ENCODE data around the gene ZFYVE9.

ZFYVE9 gene

DNA sequence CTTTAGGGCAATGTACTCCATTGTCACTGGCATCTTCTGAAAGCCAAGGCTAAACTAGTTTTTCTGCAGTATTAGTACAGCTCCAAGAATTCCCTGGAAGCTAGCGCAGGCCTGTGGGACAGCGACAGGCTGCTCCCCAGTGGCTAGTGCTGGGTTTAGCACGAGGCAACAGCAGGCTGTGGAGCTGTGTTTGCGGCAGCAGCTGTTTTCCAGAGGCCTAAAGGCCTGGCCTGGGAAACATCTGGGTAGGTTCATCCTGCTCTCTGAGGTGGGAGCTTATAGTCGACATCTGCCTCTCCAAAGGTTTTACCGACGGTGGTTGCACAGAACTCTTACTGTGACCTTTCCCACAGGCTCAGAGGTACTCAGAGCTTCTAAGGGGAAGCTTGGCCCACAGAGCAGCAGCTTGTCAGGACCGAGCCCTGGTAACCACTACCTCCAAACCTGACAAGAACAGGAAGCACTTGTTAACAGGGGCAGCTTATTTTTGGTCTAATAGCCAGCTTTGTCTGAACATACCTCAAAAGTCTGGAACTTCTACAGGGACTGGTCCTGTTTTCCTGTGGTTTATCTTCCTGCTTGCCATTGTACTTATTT, 206.9 kb downstream of the ZFYVE9 start:
- no peak for DNase-seq (ENCODE audit: low read depth)
- TF ChIP-seq, protein P1, sequence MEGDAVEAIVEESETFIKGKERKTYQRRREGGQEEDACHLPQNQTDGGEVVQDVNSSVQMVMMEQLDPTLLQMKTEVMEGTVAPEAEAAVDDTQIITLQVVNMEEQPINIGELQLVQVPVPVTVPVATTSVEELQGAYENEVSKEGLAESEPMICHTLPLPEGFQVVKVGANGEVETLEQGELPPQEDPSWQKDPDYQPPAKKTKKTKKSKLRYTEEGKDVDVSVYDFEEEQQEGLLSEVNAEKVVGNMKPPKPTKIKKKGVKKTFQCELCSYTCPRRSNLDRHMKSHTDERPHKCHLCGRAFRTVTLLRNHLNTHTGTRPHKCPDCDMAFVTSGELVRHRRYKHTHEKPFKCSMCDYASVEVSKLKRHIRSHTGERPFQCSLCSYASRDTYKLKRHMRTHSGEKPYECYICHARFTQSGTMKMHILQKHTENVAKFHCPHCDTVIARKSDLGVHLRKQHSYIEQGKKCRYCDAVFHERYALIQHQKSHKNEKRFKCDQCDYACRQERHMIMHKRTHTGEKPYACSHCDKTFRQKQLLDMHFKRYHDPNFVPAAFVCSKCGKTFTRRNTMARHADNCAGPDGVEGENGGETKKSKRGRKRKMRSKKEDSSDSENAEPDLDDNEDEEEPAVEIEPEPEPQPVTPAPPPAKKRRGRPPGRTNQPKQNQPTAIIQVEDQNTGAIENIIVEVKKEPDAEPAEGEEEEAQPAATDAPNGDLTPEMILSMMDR (IDR thresholded peaks at IDR 0.05; ENCODE audit: low read depth, low read length, missing control alignments), result no peak
- no peak overlapping the region for H3K4me3 ChIP-seq (ENCODE audit: low read depth, low read length)

DNA sequence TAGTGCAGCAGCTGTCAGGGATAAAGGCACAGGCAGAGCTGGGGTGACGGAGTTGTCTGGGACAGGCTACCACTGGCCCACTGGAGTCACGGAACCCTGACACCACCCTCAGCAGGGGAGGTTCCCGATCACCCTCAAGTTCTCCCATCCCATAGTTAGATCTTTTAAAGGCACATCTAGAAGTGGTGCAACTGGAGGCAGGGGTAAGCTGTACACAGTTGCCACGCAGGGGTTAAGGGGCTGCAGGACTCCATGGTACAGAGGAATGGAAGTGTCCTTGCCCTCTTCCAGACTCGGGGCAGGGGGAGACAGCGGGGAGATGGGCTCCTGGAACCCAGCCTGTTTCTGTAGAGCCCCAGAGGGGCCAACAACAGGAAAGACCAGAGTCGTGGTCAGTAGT, 210.8 kb downstream of the ZFYVE9 start:
- TF ChIP-seq, protein P1 (IDR thresholded peaks at IDR 0.05; ENCODE audit: low read depth, low read length, missing control alignments), result no peak
- no peak for DNase-seq (ENCODE audit: low read depth)
- H3K4me3 ChIP-seq (ENCODE audit: low read depth, low read length), result no peak overlapping the region

DNA sequence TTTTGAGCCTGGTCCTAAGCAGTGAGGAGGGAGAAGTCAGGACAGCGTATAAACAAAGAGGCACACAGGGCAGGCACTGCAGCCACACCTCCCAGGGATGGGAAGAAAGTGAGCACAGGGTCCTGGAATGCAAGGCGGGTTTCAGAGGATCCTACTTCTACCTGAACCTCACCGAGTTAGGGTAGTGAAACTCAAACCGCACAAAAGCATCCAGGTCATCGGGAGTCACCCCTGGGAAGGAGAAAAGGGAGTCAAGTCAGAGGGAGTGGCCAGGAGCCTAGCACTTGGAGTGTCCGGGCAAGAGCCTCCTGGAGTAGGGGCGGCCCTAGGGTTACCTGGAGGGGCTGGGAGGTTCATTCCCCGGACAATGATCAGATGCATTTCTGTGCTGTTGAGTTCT, 213.5 kb downstream of the ZFYVE9 start:
- H3K4me3 ChIP-seq (ENCODE audit: low read depth, low read length), result no peak overlapping the region
- no peak for DNase-seq (ENCODE audit: low read depth)
- TF ChIP-seq, protein P1 (IDR thresholded peaks at IDR 0.05; ENCODE audit: low read depth, low read length, missing control alignments), result no peak

DNA sequence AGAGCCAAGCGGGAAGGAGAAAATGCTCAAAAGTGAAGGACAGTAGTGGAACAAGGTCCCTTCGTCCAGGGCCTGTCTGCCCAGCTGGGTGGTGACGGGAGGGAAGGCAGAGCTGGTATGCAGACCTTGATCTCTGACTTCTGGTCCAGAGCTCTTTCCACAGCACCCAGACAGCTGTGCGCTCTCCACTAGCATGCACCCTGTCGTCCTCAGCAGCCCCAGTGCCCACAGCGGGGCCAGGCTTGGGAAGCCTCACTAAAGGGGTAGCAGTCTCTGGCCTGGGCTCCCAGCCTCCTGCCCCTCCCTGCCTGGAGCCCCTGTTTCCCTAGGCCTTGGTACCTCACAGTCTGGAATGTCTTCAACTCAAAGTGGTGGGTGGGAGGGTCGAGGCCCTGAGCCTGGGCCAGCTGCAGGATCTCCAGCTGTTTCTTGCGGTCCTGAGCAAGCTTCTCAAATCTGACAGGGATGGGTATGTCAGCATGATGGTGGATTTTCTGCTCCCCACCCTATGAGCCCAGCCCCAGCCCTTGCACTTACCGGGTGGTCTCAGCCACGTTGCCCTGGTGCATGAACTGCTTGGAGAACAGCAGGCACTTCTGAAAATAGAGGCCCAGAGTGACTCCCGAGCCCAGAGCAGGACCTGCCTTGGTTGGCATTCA, 214.1 kb downstream of the ZFYVE9 start:
- DNase-seq (ENCODE audit: low read depth), result no peak
- no peak overlapping the region for H3K4me3 ChIP-seq (ENCODE audit: low read depth, low read length)
- TF ChIP-seq, protein P1 (IDR thresholded peaks at IDR 0.05; ENCODE audit: low read depth, low read length, missing control alignments), result no peak

DNA sequence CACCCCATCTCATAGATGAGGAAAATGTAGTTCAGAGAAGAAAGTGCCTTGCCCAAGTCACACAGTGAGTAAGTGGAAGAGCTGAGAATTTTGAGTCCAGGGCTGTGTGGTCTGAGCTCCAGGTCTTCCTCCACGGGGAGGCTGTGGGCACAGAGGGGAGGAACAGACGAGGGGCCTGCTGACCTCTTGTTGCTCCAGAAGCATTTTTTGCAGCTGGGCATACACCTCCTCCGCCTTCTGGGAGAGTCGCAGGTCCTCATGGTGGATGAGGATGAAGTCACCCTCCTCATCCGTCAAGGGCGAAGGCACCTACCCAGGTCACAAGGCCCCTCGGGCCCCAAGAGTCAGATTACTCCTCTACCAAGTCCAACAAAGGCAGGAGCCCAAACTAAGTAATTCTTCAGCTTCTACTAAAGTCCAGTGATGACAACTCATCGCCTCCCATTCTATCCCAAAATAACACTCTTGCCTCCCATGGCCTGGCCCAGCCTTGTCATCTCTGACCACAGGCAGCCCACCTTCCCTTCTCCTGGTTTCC, 215.0 kb downstream of the ZFYVE9 start:
- no peak overlapping the region for H3K4me3 ChIP-seq (ENCODE audit: low read depth, low read length)
- DNase-seq (ENCODE audit: low read depth), result no peak
- TF ChIP-seq, protein P1 (IDR thresholded peaks at IDR 0.05; ENCODE audit: low read depth, low read length, missing control alignments), result no peak

DNA sequence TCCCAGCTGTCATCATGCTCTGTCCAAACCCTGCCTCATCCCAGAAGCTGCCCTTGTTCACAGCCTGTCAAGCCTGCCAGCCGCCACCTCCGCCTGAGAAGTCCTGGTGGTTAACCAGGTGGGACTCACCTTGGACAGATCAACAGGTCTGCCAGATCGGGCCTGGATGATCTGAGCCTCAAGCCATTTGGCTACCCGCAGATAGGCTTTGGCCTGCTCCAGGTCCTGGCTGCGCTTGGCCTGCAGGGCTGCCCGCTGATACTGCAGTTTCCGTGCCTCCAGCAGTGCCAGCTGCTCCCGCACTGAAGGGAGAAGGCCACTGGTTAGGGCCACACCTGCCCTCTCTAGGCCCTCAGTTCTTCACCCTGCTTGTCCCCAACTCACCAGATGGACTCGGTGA, 215.5 kb downstream of the ZFYVE9 start:
- TF ChIP-seq, protein P1 (IDR thresholded peaks at IDR 0.05; ENCODE audit: low read depth, low read length, missing control alignments), result no peak
- DNase-seq (ENCODE audit: low read depth), result no peak
- H3K4me3 ChIP-seq (ENCODE audit: low read depth, low read length), result no peak overlapping the region
